ENCODE results near the gene CALM1.

CALM1 gene

GRCh38 chr14:90388982-90389381 is 7.8 kb upstream of the CALM1 start:
- Histone ChIP-seq H3K4me1 (ENCODE audit: control insufficient read depth, insufficient read depth, low read length) (0 out of 2 replicates have a peak, but pooled peaks cover 5% of the 10 kb centered on the region), H3K9me3 (ENCODE audit: control insufficient read depth, insufficient read depth, low read depth, low read length) (no peaks in the 10 kb centered on the region), H3K27ac (ENCODE audit: extremely low read depth, low read depth, low read length) (no peak overlapping the region), H3K36me3 (ENCODE audit: control insufficient read depth in 2 of 2, insufficient read depth in 1 of 2, low read length in 2 of 2) (no peaks in the 10 kb centered on the region), H3K4me3 (ENCODE audit: low read depth, low read length) (no peak overlapping the region)
- POLR2A ChIA-PET, result interaction anchor here (1.0 kb wide), 1 partner anchor 8 kb away, joined by 4 read pairs; no protein-coding TSS in a partner anchor
- no peak for TF ChIP-seq ZNF174 (tag by site-specific recombination; IDR thresholded peaks at IDR 0.05)
- no peak for TF ChIP-seq BCL11B (tag by site-specific recombination; IDR thresholded peaks at IDR 0.05; ENCODE audit: low read depth)
- no peak for TF ChIP-seq MZF1 (tag by site-specific recombination; IDR thresholded peaks at IDR 0.05; ENCODE audit: borderline replicate concordance)
- CTCF ChIA-PET, result interaction anchor here (0.7 kb wide), 1 partner anchor 153 kb away, joined by 3 read pairs; no protein-coding TSS in a partner anchor

- H3K36me3 ChIP-seq (ENCODE audit: control insufficient read depth in 2 of 2, insufficient read depth in 1 of 2, low read length in 2 of 2), result no peaks in the 10 kb centered on the region
- no peak overlapping the region for H3K27ac ChIP-seq (ENCODE audit: extremely low read depth, low read depth, low read length)
- 0 out of 2 replicates have a peak, but pooled peaks cover 2% of the 10 kb centered on the region for H3K4me1 ChIP-seq (ENCODE audit: control insufficient read depth, insufficient read depth, low read length)
- H3K4me3 ChIP-seq (ENCODE audit: low read depth, low read length), result no peak overlapping the region
- no peaks in the 10 kb centered on the region for H3K9me3 ChIP-seq (ENCODE audit: control insufficient read depth, insufficient read depth, low read depth, low read length)
- ChIA-PET CTCF (interaction anchor here (0.7 kb wide), 1 partner anchor 108 kb away, joined by 3 read pairs; no protein-coding TSS in a partner anchor), POLR2A (interaction anchor here (1.4 kb wide), 1 partner anchor 10 kb away, joined by 8 read pairs; no protein-coding TSS in a partner anchor)
- TF ChIP-seq ZFP3 (tag by site-specific recombination; IDR thresholded peaks at IDR 0.05; ENCODE audit: low read depth), result no peak
- TF ChIP-seq ZNF791 (tag by site-specific recombination; IDR thresholded peaks at IDR 0.05), result no peak
- no peak for TF ChIP-seq MEIS1 (CRISPR knock-in tag; IDR thresholded peaks at IDR 0.05; ENCODE audit: borderline replicate concordance)
- TF ChIP-seq ZNF214 (tag by site-specific recombination; IDR thresholded peaks at IDR 0.05; ENCODE audit: borderline replicate concordance), result no peak
- TF ChIP-seq ZNF175 (tag by site-specific recombination; IDR thresholded peaks at IDR 0.05), result no peak
- no peak for TF ChIP-seq ZBTB17 (tag by site-specific recombination; IDR thresholded peaks at IDR 0.05)
- TF ChIP-seq ZNF2 (tag by site-specific recombination; IDR thresholded peaks at IDR 0.05), result no peak
- no peak for TF ChIP-seq EGR2 (tag by site-specific recombination; IDR thresholded peaks at IDR 0.05; ENCODE audit: low read depth)
- TF ChIP-seq WT1 (tag by site-specific recombination; IDR thresholded peaks at IDR 0.05), result no peak
- no peak for TF ChIP-seq ZNF114 (tag by site-specific recombination; IDR thresholded peaks at IDR 0.05)
- TF ChIP-seq FEZF1 (tag by site-specific recombination; IDR thresholded peaks at IDR 0.05), result peak; percentile 14; the same call in 1 of the 2 replicates
- TF ChIP-seq ZNF169 (tag by site-specific recombination; IDR thresholded peaks at IDR 0.05), result no peak
- TF ChIP-seq ZNF341 (tag by site-specific recombination; IDR thresholded peaks at IDR 0.05; ENCODE audit: low read depth), result no peak
- no peak for TF ChIP-seq ZNF211 (tag by site-specific recombination; IDR thresholded peaks at IDR 0.05; ENCODE audit: low read depth)
- TF ChIP-seq ZNF701 (tag by site-specific recombination; IDR thresholded peaks at IDR 0.05), result no peak
- no peak for TF ChIP-seq ZNF555 (tag by site-specific recombination; conservative IDR thresholded peaks at IDR 0.05)
- TF ChIP-seq PRDM6 (tag by site-specific recombination; IDR thresholded peaks at IDR 0.05), result peak; percentile 78
- no peak for TF ChIP-seq PRDM10 (tag by site-specific recombination; IDR thresholded peaks at IDR 0.05)
- TF ChIP-seq ZNF112 (tag by site-specific recombination; IDR thresholded peaks at IDR 0.05), result no peak
- no peak for TF ChIP-seq ZNF707 (tag by site-specific recombination; IDR thresholded peaks at IDR 0.05)
- no peak for TF ChIP-seq ZNF362 (tag by site-specific recombination; IDR thresholded peaks at IDR 0.05)
- no peak for TF ChIP-seq ZNF560 (tag by site-specific recombination; IDR thresholded peaks at IDR 0.05; ENCODE audit: borderline replicate concordance)
- no peak for TF ChIP-seq ZNF19 (tag by site-specific recombination; IDR thresholded peaks at IDR 0.05; ENCODE audit: low read depth)
- no peak for TF ChIP-seq ZNF548 (tag by site-specific recombination; IDR thresholded peaks at IDR 0.05)
- no peak for TF ChIP-seq ZNF157 (tag by site-specific recombination; IDR thresholded peaks at IDR 0.05)
- TF ChIP-seq ATF2 (tag by site-specific recombination; IDR thresholded peaks at IDR 0.05; ENCODE audit: low read depth), result peak; percentile 61; the same call in 1 of the 2 replicates
Observed at GRCh38 chr14:90393966-90394365, 2.9 kb upstream of the CALM1 start.

All from HEK293 (cell line).